Forelimb muscle (tissue), 1 donor: Measurements from ENCODE around the gene MAP4K1. TPM values are rescaled to one million over a fixed set of nuclear protein-coding genes. Genes with fewer than 3 reads are reported as not detected.
A peak's percentile ranks its signal among the peaks of the same experiment; 100 is the strongest.

Source experiments
- DNase-seq: peaks from one replicate; pipeline ENCODE4 v3.0.0-alpha.2; 2013; ENCODE audit warnings: low read depth
- polyA plus RNA-seq: library from polyadenylated mRNA; unstranded; fragments of 120-200 nt; gene quantifications from one replicate; pipeline ENCODE4 v1.2.1, GENCODE V29; 2013; ENCODE audit not compliant: insufficient read length

Gene MAP4K1
- 13.6 TPM for polyA plus RNA-seq

DNA sequence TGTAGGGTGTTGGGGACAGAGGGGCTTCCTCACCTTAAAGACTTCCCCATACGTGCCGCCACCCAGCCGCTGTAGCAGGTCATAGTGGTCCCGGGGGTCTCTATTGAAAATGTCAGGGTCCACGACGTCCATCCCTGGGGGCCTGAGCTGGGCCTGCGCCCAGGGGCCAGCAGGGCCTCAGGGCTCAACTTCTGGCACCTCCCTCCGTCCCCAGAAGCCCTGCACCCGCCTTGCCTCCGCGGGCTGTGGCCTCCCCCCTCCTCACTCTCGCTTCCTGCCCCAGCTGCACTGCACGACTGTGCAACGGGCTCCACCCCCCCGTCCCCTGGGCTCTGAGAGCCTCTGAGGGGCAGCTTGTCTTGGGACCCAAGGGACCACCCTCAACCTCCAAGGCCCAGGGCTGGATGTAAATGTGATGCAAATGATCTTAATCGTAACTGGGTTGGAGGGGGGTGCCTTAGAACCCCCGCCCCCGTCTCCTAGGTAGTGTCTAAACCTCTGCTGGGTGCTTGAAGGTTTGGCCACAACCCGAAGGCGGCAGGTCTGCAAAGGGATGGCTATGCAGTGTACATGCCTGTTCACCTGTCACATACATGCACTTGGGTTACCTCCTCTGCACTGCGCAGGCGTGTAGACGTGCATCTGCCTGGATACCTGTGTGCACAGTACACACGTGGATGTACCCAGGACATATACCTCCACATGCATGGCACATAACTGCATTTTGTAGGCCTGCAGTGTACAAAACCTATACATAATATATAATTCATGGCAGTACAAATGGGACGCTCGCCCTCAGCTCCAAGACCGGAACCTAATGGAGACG, at the start of gene MAP4K1:
MAP4K1 (minus strand) TSS at position 190 of the 826 bp plus-strand sequence; CDS start at position 132, 58 bp downstream.
- no peak for DNase-seq

DNA sequence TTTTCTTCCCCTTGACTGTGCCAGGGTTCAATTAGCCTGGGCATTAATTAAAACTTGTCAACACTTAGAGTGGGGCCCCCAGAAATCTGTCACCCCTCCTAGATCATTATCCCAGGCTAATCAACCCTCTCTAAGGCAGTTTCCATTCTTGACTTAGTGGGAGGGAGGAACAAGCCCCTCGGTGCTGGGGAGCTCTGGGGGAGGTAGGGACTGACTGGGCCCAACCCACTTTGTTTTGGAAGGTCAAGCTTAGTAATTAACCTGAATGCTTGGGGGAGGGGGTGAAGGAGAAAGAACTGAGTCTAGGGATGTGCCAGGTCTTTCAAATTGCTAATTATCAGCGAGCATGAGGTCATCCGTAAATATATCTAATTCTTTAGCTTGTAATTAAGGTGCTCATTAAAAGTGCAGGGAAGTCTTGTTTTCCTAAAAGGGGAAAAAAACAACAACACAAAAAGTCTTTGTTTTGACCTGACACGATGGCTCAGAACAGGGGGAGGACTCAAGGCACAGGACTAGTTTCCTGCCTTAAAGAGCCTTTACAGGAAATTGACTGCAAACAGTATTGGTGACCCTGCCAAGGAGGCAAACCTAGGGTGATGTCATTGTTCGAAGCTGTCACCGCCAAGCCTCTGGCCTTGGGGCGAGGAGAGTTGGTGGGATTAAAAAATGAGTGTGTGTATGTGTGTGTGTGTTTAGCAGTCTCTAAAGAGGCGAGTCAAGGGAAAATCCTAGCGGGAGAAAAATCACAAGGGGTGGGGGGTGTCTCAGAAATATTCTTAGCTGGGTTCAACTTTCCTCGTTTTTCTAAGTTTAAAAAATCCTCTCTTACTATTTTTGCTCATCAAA, 49.1 kb upstream of the MAP4K1 start:
- DNase-seq: peak; percentile 44

GRCh38 chr19:38665950-38666662, 48.4 kb upstream of the MAP4K1 start:
- DNase-seq: no peak

GRCh38 chr19:38665219-38665931, 47.6 kb upstream of the MAP4K1 start:
- no peak for DNase-seq

DNA sequence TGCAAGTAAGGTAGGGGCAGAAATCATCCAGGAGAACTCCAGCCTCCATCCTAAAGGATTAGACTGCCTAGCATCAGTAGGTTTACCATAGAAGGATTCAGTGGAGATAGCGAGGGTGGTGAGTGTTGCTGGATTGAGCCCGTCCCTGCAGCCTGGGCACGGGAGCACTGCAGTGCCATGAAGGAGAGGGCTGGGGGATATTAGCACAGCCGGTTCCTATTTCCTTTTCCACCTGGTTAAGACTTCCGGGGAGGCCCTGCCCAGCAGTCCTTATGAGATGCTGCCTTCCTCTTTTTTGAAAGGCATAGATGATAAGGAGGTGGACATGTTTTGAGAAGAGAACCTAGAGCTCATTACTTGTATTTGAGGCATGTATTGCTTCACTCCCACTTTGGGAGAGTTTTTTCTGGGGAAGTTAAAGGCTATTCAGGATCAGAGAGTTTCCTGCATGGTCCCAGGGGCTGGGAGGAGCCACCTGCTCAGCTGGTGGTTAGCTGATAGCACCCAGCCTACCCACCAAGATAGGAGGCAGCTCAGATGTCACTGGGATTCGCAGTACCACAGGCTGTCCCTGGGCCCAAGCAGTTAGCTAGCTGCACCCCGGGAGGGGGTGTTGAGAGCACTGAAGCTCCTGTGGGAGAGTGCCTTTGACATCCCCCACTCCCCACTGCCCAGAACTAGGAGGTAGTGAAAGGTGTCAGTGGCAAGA, 46.9 kb upstream of the MAP4K1 start:
- no peak for DNase-seq

DNA sequence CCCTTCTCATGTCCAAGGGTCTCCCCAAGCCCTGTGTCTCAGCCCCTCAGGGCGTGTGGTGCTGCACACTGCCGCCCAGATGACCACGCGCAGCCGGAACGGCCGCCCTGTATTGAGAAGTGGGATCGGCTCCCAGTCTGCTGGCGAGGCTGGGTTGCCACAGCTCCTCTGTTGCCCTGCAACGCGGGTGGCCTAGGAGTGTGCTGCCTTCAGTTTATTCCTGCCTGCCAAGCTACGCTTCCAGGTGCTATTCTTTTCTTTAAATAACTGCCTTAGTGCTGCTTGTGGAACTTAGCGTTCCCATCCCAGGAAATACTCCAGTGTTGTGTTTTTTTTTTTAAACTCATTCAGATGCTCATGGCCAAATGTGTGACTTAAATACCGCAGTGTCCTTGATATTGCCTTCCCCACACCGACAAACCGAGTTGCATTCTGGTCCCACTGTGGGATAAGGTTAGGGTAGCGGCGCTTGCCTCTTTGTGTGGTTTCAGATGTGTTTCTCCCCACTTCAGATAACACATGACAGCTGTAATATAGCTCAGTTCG, 46.3 kb upstream of the MAP4K1 start:
- DNase-seq: no peak

- DNase-seq: no peak
Measured at GRCh38 chr19:38663156-38663651, 45.5 kb upstream of the MAP4K1 start.

- no peak for DNase-seq
Measured at GRCh38 chr19:38662537-38663155, 44.9 kb upstream of the MAP4K1 start.

DNA sequence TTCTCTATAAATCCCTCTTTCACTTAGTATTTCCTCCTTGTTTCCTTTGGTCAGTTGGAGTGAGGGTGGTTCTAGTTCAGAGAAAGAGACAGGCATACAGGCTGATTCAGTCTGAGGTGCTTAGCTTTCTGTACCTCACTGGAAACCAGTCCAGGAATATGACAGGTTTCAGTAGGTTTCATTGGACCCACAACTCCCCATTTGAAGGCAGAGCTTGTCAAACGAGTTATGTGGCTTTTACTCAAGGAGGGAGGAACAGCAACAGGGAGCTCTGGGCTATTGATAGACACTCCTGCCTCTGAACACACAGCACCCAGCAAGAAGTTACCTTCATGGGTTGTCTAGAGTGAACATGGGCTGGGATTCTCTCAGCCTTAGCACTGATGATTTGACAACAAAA, 44.2 kb upstream of the MAP4K1 start:
- DNase-seq: no peak

- no peak for DNase-seq
Measured at GRCh38 chr19:38661136-38661535, 43.4 kb upstream of the MAP4K1 start.

DNA sequence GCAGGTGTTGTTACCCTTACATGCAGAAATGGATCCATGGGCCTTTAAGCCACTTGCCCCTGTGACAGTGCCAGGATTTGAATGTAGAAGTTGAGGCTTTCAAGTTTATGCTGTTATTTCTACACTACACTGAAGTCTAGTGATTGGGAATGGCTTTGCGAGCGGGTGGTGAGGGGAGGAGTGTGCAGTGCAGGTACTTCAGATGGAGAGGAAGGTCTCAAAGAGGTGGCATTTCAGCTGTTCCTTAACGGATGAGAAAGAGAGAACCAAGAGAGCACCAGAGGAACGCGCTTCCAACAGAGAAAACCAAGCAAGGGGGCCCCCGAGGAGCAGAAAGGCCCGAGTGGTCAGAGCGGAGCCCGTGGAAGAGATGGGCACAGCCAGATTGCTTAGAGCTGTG, 43.0 kb upstream of the MAP4K1 start:
- no peak for DNase-seq

DNA sequence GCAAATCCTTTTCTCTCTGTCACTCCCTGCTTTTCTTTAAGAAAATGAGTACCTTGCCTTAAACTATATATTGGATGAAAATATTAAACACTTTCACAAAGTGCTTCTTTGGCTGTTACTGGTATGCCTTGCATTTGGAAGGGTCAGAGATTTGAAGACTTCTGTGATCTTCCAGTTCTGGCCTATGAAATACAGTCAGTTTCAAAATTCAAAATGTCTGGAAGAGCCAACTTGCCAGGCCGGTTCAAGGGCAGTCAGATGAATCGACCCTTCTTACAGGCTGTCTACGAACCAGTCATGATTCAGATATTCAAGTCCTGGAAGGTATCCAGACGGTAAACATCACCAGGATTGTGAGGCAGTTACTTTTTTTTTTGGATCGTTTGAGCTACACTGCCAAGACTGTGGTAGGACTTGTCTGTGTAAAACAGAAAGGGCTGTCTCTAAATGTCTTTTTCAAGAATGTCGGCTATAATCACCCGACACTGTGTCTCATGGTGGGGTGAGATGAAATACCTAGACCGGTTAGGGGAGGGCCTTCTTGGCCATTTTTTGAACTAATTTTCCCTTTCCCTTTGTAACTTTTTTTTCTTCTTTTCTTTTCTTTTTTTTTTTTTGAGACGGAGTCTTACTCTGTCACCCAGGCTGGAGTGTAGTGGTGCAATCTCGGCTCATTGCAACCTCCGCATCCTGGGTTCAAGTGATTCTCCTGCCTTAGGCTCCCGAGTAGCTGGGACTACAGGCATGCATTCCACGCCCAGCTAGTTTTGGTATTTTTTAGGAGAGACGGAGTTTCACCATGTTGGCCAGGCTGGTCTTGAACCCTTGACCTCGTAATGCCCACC, 40.9 kb upstream of the MAP4K1 start:
- no peak for DNase-seq

DNA sequence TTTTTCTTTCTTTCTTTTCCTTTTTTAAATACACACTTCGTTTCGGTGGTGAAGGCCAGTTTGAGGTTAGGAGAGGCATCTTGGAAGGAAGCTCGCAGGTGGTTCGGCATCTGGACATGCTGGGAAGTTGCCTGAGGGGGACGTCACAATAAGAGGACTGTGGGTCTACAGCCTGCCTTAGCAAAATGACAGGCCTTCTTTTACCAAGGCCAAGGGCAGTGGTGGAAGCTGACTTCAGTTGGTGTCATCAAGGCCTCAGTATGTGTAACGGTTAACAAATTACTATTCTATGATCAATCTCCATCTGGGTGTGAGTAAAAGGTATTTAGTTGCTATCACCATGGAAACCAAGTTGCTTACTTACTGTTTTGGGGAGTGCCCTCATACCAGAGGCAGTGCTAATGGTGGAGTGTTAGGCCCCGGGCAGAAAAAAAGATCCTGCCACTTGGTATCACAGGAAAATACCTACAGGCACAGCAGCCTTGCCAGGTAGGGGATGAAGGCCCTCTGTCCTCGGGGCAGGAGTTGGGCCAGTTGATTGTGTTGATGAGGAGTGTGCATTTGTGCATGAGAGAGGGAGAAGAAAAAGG, 40.0 kb upstream of the MAP4K1 start:
- no peak for DNase-seq

- DNase-seq: no peak
Measured at GRCh38 chr19:38656171-38656981, 38.6 kb upstream of the MAP4K1 start.

GRCh38 chr19:38655148-38655824, 37.5 kb upstream of the MAP4K1 start:
- DNase-seq: no peak

DNA sequence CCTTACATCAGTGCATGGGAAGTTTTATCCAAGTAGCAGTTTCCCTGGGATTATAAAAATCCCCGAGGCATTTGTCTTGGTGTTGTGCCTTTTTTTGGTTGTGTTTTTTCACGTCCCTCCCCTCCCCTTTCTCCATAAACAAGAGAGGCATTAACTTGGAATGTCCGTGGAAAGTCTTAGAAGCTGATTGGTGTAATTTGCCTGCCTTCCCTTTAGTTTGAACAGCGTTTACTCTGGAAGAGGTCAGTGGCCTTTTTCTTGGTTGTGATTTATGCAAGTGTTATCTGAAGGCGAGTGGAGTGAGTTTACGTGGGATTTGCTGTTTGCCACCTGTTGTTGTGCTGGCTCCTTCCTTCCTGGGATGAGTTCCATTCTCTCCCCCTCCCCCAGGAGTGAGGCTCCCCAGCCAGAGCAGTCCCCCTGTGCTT, 36.9 kb upstream of the MAP4K1 start:
- DNase-seq: no peak

- no peak for DNase-seq
Measured at GRCh38 chr19:38653028-38653571, 35.3 kb upstream of the MAP4K1 start.
